ENCODE measurements around the gene TEP1.

DNA sequence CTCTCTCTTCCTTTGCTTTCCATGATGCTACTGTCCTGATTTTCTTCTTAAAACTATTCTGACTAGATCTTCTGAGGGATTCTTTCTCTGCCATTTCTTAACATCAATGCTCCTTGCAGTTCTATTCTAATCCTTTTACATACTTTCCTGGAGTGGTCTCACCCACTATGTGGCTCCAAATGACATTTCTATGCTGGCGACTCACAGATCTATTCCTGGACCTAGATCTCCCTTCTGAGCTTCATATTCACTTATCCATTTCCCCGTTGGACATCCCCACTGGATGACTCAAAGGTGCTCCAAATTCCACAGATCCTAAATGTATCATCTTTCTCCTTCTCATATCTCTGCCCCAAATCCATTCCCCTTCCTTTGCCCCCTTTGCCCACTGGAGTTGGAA is 4.1 kb downstream of the TEP1 start:
- TF ChIP-seq CTCF (IDR thresholded peaks at IDR 0.05) (no peak), POLR2AphosphoS5 (IDR thresholded peaks at IDR 0.05; ENCODE audit: low read depth, low read length) (no peak)
- TF ChIP-seq, protein P1, sequence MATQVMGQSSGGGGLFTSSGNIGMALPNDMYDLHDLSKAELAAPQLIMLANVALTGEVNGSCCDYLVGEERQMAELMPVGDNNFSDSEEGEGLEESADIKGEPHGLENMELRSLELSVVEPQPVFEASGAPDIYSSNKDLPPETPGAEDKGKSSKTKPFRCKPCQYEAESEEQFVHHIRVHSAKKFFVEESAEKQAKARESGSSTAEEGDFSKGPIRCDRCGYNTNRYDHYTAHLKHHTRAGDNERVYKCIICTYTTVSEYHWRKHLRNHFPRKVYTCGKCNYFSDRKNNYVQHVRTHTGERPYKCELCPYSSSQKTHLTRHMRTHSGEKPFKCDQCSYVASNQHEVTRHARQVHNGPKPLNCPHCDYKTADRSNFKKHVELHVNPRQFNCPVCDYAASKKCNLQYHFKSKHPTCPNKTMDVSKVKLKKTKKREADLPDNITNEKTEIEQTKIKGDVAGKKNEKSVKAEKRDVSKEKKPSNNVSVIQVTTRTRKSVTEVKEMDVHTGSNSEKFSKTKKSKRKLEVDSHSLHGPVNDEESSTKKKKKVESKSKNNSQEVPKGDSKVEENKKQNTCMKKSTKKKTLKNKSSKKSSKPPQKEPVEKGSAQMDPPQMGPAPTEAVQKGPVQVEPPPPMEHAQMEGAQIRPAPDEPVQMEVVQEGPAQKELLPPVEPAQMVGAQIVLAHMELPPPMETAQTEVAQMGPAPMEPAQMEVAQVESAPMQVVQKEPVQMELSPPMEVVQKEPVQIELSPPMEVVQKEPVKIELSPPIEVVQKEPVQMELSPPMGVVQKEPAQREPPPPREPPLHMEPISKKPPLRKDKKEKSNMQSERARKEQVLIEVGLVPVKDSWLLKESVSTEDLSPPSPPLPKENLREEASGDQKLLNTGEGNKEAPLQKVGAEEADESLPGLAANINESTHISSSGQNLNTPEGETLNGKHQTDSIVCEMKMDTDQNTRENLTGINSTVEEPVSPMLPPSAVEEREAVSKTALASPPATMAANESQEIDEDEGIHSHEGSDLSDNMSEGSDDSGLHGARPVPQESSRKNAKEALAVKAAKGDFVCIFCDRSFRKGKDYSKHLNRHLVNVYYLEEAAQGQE (IDR thresholded peaks at IDR 0.05; ENCODE audit: insufficient read depth in 1 of 2, low read depth in 2 of 2, low read length in 1 of 2), result no peak
